GM23338 (cell line): Measurements from ENCODE around the gene PKM. TPM values are rescaled to one million over a fixed set of nuclear protein-coding genes. Genes with fewer than 3 reads are reported as not detected.

Experiments
- ATAC-seq: fragments of 200-7000 bp; cut with Tn5 transposase; 3 replicates; pipeline ENCODE4 v1.9.1; 2020
- DNase-seq: peaks from one replicate; pipeline ENCODE4 v3.0.0-alpha.2; 2015; ENCODE audit warnings: low spot score
- H2AFZ ChIP-seq: fragments of 200-600 bp; sonication (generic); 2 replicates; pipeline ENCODE4 v1.8.0; 2016; ENCODE audit warnings: antibody characterized with exemption, mild to moderate bottlenecking, moderate library complexity
- H3F3A ChIP-seq: fragments of 200-600 bp; sonication (generic); replicated peaks from 2 replicates; pipeline ENCODE4 v1.8.0; 2017; ENCODE audit warnings: antibody characterized with exemption, mixed run types, low read depth
- H3K27ac ChIP-seq: fragments of 200-600 bp; sonication (generic); 2 replicates; pipeline ENCODE4 v1.6.1; 2016; ENCODE audit warnings: low read depth
- H3K27me3 ChIP-seq: fragments of 200-600 bp; sonication (generic); 2 replicates; pipeline ENCODE4 v1.8.0; 2016; ENCODE audit warnings: mild to moderate bottlenecking, mixed run types, moderate library complexity; ENCODE audit not compliant: insufficient read depth
- H3K36me3 ChIP-seq: fragments of 200-600 bp; sonication (generic); 2 replicates; pipeline ENCODE4 v1.8.0; 2016; ENCODE audit warnings: mild to moderate bottlenecking; ENCODE audit not compliant: insufficient read depth
- H3K4me1 ChIP-seq: fragments of 200-600 bp; sonication (generic); 2 replicates; pipeline ENCODE4 v1.8.0; 2016; ENCODE audit warnings: mild to moderate bottlenecking, moderate library complexity; ENCODE audit not compliant: insufficient read depth
- H3K4me2 ChIP-seq: fragments of 200-600 bp; sonication (generic); 2 replicates; pipeline ENCODE4 v1.7.1; 2017; ENCODE audit warnings: mixed run types
- H3K4me3 ChIP-seq: fragments of 200-600 bp; sonication (generic); 2 replicates; pipeline ENCODE4 v1.6.1; 2016; ENCODE audit warnings: mixed run types
- H3K79me2 ChIP-seq: fragments of 200-600 bp; sonication (generic); replicated peaks from 2 replicates; pipeline ENCODE4 v1.8.0; 2017; ENCODE audit warnings: mild to moderate bottlenecking; ENCODE audit not compliant: insufficient read depth
- H3K9me2 ChIP-seq: fragments of 200-600 bp; sonication (generic); 2 replicates; pipeline ENCODE4 v1.8.0; 2017; ENCODE audit not compliant: insufficient read depth
- H4K20me1 ChIP-seq: fragments of 200-600 bp; sonication (generic); replicated peaks from 2 replicates; pipeline ENCODE4 v1.8.0; 2017; ENCODE audit warnings: mild to moderate bottlenecking; ENCODE audit not compliant: insufficient read depth
- H3K27ac Mint-ChIP-seq: 2 replicates; pipeline ENCODE4 v1.8.0; 2020; ENCODE audit warnings: inconsistent platforms, mild to moderate bottlenecking, moderate library complexity, mixed read lengths
- H3K27me3 Mint-ChIP-seq: 3 replicates; pipeline ENCODE4 v1.8.0; 2022; ENCODE audit warnings: low read depth, mild to moderate bottlenecking, moderate library complexity, mixed read lengths, inconsistent platforms; ENCODE audit not compliant: insufficient read depth, poor library complexity
- H3K36me3 Mint-ChIP-seq: 3 replicates; pipeline ENCODE4 v1.8.0; 2021; ENCODE audit warnings: low read depth, mild to moderate bottlenecking, inconsistent platforms, moderate library complexity, mixed read lengths
- H3K4me1 Mint-ChIP-seq: 3 replicates; pipeline ENCODE4 v1.8.0; 2020; ENCODE audit warnings: mild to moderate bottlenecking, inconsistent platforms, mixed read lengths
- H3K4me3 Mint-ChIP-seq: 3 replicates; pipeline ENCODE4 v1.8.0; 2021; ENCODE audit warnings: moderate library complexity, mild to moderate bottlenecking, inconsistent platforms, mixed read lengths
- H3K9me3 Mint-ChIP-seq: 3 replicates; pipeline ENCODE4 v1.8.0; 2020; ENCODE audit warnings: moderate library complexity, mild to moderate bottlenecking, inconsistent platforms, mixed read lengths
- CREB1 ChIP-seq: fragments of 250-450 bp; sonication (Bioruptor Pico); IDR thresholded peaks from 2 replicates; pipeline ENCODE4 v1.5.0; 2020; ENCODE audit warnings: low read depth, mild to moderate bottlenecking, moderate library complexity
- ETS1 ChIP-seq: IDR thresholded peaks from 2 replicates; pipeline ENCODE4 v1.6.1; 2016; ENCODE audit warnings: antibody characterized with exemption
- EZH2 ChIP-seq: fragments of 200-600 bp; sonication (generic); IDR thresholded peaks from one replicate; pipeline ENCODE4 v1.8.0; 2017; ENCODE audit warnings: antibody characterized with exemption, mild to moderate bottlenecking, low read depth; ENCODE audit not compliant: unreplicated experiment
- EZH2phosphoT487 ChIP-seq: fragments of 200-600 bp; sonication (generic); IDR thresholded peaks from one replicate; pipeline ENCODE4 v1.8.1; 2018; ENCODE audit warnings: antibody characterized with exemption; ENCODE audit not compliant: unreplicated experiment
- JUNB ChIP-seq: IDR thresholded peaks from one replicate; pipeline ENCODE4 v1.6.1; 2016; ENCODE audit warnings: antibody characterized with exemption; ENCODE audit not compliant: unreplicated experiment
- NANOG ChIP-seq: IDR thresholded peaks from 2 replicates; pipeline ENCODE4 v1.6.1; 2016; ENCODE audit warnings: antibody characterized with exemption, borderline replicate concordance
- POLR2AphosphoS5 ChIP-seq: IDR thresholded peaks from 2 replicates; pipeline ENCODE4 v1.6.1; 2016; ENCODE audit warnings: antibody characterized with exemption, low read depth
- REST ChIP-seq: IDR thresholded peaks from one replicate; pipeline ENCODE4 v1.6.1; 2018; ENCODE audit warnings: antibody characterized with exemption; ENCODE audit not compliant: unreplicated experiment
- STAT1 ChIP-seq: IDR thresholded peaks from one replicate; pipeline ENCODE4 v1.6.1; 2016; ENCODE audit warnings: antibody characterized with exemption; ENCODE audit not compliant: unreplicated experiment
- ZNF114 ChIP-seq: fragments of 250-450 bp; sonication (Bioruptor Pico); IDR thresholded peaks from 2 replicates; pipeline ENCODE4 v1.5.0; 2020; ENCODE audit warnings: mild to moderate bottlenecking, moderate library complexity
- ZNF331 ChIP-seq: fragments of 250-450 bp; sonication (Bioruptor Pico); IDR thresholded peaks from 2 replicates; pipeline ENCODE4 v1.5.0; 2020; ENCODE audit warnings: low read depth, mild to moderate bottlenecking, moderate library complexity
- polyA plus RNA-seq: library from polyadenylated mRNA; unstranded; fragments of >200 nt; fragmentation: Nextera tagmentation; extraction: Ambion mirVana; gene quantifications from 2 replicates; pipeline ENCODE4 v1.2.1, GENCODE V29; 2016
- total RNA-seq: library from RNA; depleted of rRNA; stranded (reverse); fragments of >200 nt; shearing (Covaris generic); gene quantifications from 2 replicates; pipeline ENCODE4 v1.2.3, GENCODE V29; 2014
- TF ChIP-seq, protein P1 (sequence below): fragments of 250-450 bp; sonication (Bioruptor Pico); IDR thresholded peaks from 2 replicates; pipeline ENCODE4 v1.5.0; 2020; ENCODE audit warnings: mild to moderate bottlenecking, moderate library complexity
- TF ChIP-seq, protein P2 (sequence below), 2 experiments: fragments of 200-600 bp in 1 of 2; sonication (generic) in 1 of 2; conservative IDR thresholded peaks; 2 replicates each; pipeline versions ENCODE4 v1.5.1 to v1.6.1; 2016 to 2017; ENCODE audit warnings: antibody characterized with exemption in 2 of 2, low read depth in 2 of 2, mild to moderate bottlenecking in 2 of 2, moderate library complexity in 1 of 2

PKM gene
- total and polyA plus RNA-seq, 2 experiments from 2014 or later = 432 to 1,137 TPM

DNA sequence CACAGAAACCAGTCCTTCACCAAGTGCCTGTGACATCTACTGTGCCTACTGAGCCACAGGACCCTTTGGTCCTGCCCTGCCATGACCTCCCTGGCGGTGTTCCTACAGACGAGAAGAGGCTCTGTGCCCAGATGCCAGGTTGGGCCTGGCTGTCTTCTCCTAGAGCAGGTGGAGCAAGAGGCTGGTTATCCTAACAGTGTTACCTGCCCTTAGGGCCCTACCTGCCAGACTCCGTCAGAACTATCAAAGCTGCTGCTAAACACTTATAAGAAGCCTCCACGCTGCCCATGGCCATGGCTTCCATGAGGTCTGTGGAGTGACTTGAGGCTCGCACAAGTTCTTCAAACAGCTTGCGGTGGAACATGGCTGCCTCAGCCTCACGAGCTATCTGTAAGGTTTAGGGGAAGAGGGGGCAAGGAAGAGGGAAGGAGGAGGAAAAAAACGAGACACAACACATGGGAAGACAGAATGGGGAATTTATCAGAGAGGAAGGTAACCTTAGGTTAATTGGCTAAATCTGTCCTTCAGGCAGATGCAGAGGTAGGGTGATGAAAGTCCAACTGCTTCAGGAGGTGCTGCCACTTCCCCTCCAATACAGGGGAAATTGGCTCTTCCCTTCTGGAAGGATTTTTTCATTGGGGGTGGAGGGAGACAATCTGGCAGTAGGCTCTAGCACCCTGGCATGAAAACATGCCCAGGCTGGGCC, 28.0 kb downstream of the PKM start:
- peaks cover 2% of the 10 kb centered on the region; the same call in 1 of the 3 replicates for H3K9me3 Mint-ChIP-seq
- Histone ChIP-seq H3K36me3 (peaks cover 77% of the 10 kb centered on the region), H3K27me3 (no peaks in the 10 kb centered on the region), H3K4me3 (no peak overlapping the region), H3K9me2 (no peaks in the 10 kb centered on the region), H3K4me2 (no peak overlapping the region), H3F3A (peaks cover 87% of the 10 kb centered on the region), H3K79me2 (0 out of 2 replicates have a peak, but pooled peaks cover 2% of the 10 kb centered on the region), H3K4me1 (0 out of 2 replicates have a peak, but pooled peaks cover 9% of the 10 kb centered on the region), H2AFZ (no peak overlapping the region), H4K20me1 (peaks cover 57% of the 10 kb centered on the region), H3K27ac (0 out of 2 replicates have a peak overlapping the region, but pooled peaks have one; percentile 59)
- H3K27ac Mint-ChIP-seq = no peak overlapping the region
- no peak for TF ChIP-seq ETS1
- TF ChIP-seq NANOG = no peak
- no peak for TF ChIP-seq EZH2phosphoT487
- TF ChIP-seq, protein P1, sequence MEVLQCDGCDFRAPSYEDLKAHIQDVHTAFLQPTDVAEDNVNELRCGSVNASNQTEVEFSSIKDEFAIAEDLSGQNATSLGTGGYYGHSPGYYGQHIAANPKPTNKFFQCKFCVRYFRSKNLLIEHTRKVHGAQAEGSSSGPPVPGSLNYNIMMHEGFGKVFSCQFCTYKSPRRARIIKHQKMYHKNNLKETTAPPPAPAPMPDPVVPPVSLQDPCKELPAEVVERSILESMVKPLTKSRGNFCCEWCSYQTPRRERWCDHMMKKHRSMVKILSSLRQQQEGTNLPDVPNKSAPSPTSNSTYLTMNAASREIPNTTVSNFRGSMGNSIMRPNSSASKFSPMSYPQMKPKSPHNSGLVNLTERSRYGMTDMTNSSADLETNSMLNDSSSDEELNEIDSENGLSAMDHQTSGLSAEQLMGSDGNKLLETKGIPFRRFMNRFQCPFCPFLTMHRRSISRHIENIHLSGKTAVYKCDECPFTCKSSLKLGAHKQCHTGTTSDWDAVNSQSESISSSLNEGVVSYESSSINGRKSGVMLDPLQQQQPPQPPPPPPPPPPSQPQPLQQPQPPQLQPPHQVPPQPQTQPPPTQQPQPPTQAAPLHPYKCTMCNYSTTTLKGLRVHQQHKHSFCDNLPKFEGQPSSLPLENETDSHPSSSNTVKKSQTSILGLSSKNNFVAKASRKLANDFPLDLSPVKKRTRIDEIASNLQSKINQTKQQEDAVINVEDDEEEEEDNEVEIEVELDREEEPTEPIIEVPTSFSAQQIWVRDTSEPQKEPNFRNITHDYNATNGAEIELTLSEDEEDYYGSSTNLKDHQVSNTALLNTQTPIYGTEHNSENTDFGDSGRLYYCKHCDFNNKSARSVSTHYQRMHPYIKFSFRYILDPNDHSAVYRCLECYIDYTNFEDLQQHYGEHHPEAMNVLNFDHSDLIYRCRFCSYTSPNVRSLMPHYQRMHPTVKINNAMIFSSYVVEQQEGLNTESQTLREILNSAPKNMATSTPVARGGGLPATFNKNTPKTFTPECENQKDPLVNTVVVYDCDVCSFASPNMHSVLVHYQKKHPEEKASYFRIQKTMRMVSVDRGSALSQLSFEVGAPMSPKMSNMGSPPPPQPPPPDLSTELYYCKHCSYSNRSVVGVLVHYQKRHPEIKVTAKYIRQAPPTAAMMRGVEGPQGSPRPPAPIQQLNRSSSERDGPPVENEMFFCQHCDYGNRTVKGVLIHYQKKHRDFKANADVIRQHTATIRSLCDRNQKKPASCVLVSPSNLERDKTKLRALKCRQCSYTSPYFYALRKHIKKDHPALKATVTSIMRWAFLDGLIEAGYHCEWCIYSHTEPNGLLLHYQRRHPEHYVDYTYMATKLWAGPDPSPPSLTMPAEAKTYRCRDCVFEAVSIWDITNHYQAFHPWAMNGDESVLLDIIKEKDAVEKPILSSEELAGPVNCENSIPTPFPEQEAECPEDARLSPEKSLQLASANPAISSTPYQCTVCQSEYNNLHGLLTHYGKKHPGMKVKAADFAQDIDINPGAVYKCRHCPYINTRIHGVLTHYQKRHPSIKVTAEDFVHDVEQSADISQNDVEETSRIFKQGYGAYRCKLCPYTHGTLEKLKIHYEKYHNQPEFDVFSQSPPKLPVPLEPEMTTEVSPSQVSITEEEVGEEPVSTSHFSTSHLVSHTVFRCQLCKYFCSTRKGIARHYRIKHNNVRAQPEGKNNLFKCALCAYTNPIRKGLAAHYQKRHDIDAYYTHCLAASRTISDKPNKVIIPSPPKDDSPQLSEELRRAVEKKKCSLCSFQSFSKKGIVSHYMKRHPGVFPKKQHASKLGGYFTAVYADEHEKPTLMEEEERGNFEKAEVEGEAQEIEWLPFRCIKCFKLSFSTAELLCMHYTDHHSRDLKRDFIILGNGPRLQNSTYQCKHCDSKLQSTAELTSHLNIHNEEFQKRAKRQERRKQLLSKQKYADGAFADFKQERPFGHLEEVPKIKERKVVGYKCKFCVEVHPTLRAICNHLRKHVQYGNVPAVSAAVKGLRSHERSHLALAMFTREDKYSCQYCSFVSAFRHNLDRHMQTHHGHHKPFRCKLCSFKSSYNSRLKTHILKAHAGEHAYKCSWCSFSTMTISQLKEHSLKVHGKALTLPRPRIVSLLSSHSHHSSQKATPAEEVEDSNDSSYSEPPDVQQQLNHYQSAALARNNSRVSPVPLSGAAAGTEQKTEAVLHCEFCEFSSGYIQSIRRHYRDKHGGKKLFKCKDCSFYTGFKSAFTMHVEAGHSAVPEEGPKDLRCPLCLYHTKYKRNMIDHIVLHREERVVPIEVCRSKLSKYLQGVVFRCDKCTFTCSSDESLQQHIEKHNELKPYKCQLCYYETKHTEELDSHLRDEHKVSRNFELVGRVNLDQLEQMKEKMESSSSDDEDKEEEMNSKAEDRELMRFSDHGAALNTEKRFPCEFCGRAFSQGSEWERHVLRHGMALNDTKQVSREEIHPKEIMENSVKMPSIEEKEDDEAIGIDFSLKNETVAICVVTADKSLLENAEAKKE (CRISPR knock-in tag) = no peak
- no peak for TF ChIP-seq ZNF331 (CRISPR knock-in tag)
- no peak for TF ChIP-seq STAT1
- no peak for TF ChIP-seq JUNB
- no peak for TF ChIP-seq EZH2
- no peak for TF ChIP-seq CREB1 (CRISPR knock-in tag)
- no peak for TF ChIP-seq POLR2AphosphoS5
- no peak for TF ChIP-seq ZNF114 (CRISPR knock-in tag)
- no peak for TF ChIP-seq REST
- TF ChIP-seq, protein P2, sequence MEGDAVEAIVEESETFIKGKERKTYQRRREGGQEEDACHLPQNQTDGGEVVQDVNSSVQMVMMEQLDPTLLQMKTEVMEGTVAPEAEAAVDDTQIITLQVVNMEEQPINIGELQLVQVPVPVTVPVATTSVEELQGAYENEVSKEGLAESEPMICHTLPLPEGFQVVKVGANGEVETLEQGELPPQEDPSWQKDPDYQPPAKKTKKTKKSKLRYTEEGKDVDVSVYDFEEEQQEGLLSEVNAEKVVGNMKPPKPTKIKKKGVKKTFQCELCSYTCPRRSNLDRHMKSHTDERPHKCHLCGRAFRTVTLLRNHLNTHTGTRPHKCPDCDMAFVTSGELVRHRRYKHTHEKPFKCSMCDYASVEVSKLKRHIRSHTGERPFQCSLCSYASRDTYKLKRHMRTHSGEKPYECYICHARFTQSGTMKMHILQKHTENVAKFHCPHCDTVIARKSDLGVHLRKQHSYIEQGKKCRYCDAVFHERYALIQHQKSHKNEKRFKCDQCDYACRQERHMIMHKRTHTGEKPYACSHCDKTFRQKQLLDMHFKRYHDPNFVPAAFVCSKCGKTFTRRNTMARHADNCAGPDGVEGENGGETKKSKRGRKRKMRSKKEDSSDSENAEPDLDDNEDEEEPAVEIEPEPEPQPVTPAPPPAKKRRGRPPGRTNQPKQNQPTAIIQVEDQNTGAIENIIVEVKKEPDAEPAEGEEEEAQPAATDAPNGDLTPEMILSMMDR (conservative IDR thresholded peaks at IDR 0.05; ENCODE audit: low read depth in 2 of 2) = no peak
- H3K27me3 Mint-ChIP-seq = peaks cover 21% of the 10 kb centered on the region
- peaks cover 6% of the 10 kb centered on the region for H3K4me1 Mint-ChIP-seq
- DNase-seq (no peak), ATAC-seq (no peak)
- H3K4me3 Mint-ChIP-seq = no peak overlapping the region
- H3K36me3 Mint-ChIP-seq = peaks cover 97% of the 10 kb centered on the region
